Natural killer cell (primary cell): ENCODE measurements around the gene KRTAP2-1. TPM values are rescaled to one million over a fixed set of nuclear protein-coding genes. Genes with fewer than 3 reads are reported as not detected.

Experiments
- ATAC-seq, 3 donors: fragments of 150-1000 bp in 2 of 3; fragments of 200-7000 bp in 1 of 3; cut with Tn5 transposase; 1 replicate in 1 of 3; 2 replicates in 2 of 3; pipeline ENCODE4 v1.10.0; 2021; ENCODE audit warnings: mild to moderate bottlenecking in 2 of 3, moderate library complexity in 2 of 3
- DNase-seq, 2 donors: peaks; one replicate each; pipeline versions ENCODE4 v3.0.0 to v3.0.0-alpha.2; 2013 to 2021; ENCODE audit warnings: mixed read lengths in 1 of 2
- H3K27ac ChIP-seq: one replicate; pipeline ENCODE4 v1.5.1; 2013; ENCODE audit warnings: mild to moderate bottlenecking, low read length
- H3K27me3 ChIP-seq: one replicate; pipeline ENCODE4 v1.6.1; 2013; ENCODE audit warnings: low read length; ENCODE audit not compliant: control insufficient read depth, insufficient read depth
- H3K36me3 ChIP-seq: one replicate; pipeline ENCODE4 v1.6.1; 2013; ENCODE audit warnings: low read length; ENCODE audit not compliant: control insufficient read depth, insufficient read depth
- H3K4me1 ChIP-seq: one replicate; pipeline ENCODE4 v1.6.1; 2013; ENCODE audit warnings: low read length; ENCODE audit not compliant: control insufficient read depth, insufficient read depth
- H3K4me3 ChIP-seq: one replicate; pipeline ENCODE4 v1.5.1; 2013; ENCODE audit warnings: low read length
- H3K9me3 ChIP-seq: one replicate; pipeline ENCODE4 v1.6.1; 2013; ENCODE audit warnings: low read length; ENCODE audit not compliant: control insufficient read depth, insufficient read depth
- H3K27ac Mint-ChIP-seq, 2 donors: one replicate each; pipeline ENCODE4 v1.8.0; 2022; ENCODE audit warnings: mild to moderate bottlenecking in 2 of 2, mixed read lengths in 2 of 2, moderate library complexity in 1 of 2
- H3K27me3 Mint-ChIP-seq, 2 donors: one replicate each; pipeline ENCODE4 v1.8.0; 2022; ENCODE audit warnings: low read depth in 2 of 2, mixed read lengths in 2 of 2
- H3K36me3 Mint-ChIP-seq: one replicate; pipeline ENCODE4 v1.8.0; 2022; ENCODE audit warnings: mixed read lengths
- H3K4me1 Mint-ChIP-seq, 2 donors: one replicate each; pipeline ENCODE4 v1.8.0; 2022; ENCODE audit warnings: mixed read lengths in 2 of 2
- H3K4me3 Mint-ChIP-seq: one replicate; pipeline ENCODE4 v1.8.0; 2022; ENCODE audit warnings: mild to moderate bottlenecking, moderate library complexity, mixed read lengths
- H3K9me3 Mint-ChIP-seq, 2 donors: one replicate each; pipeline ENCODE4 v1.8.0; 2022; ENCODE audit warnings: mixed read lengths in 2 of 2
- CTCF ChIP-seq: fragments of 200-600 bp; IDR thresholded peaks from one replicate; pipeline ENCODE4 v1.8.0; 2022; ENCODE audit warnings: antibody characterized with exemption
- WGBS: methylation state at CpG from one replicate; pipeline ENCODE4 v1.1.7; 2013; ENCODE audit warnings: missing lambda C conversion rate; ENCODE audit not compliant: insufficient coverage; 5-methylcytosine and 5-hydroxymethylcytosine counted together
- intact Hi-C: fragments of 100-400 bp; cut with micrococcal nuclease; formaldehyde crosslinking; loops from one replicate; pipeline ENCODE4 v1.14.2; 2022
- total RNA-seq, 4 donors: library from RNA; stranded (reverse); fragments of 120-200 nt in 1 of 4; gene quantifications; one replicate each; pipeline versions ENCODE4 v1.2.3 to v1.2.4, GENCODE V29; 2013 to 2022

KRTAP2-1 gene
- total RNA-seq, 3 donors from 2014 or later (not counting 1 experiment from before 2014, with no cell fraction given): not detected

GRCh38 chr17:41020336-41020735 is 26.8 kb downstream of the KRTAP2-1 start:
- TF ChIP-seq CTCF: no peak
- Histone ChIP-seq H3K36me3 (no peaks in the 10 kb centered on the region), H3K9me3 (no peaks in the 10 kb centered on the region), H3K27me3 (no peaks in the 10 kb centered on the region), H3K4me3 (no peak overlapping the region), H3K27ac (no peak overlapping the region), H3K4me1 (no peaks in the 10 kb centered on the region)
- Mint-ChIP-seq H3K27ac (no peak overlapping the region), H3K36me3 (no peaks in the 10 kb centered on the region), H3K27me3 (peaks cover 20 to 24% of the 10 kb centered on the region in 2 donors), H3K4me1 (no peaks in the 10 kb centered on the region), H3K4me3 (no peak overlapping the region), H3K9me3 (no peaks in the 10 kb centered on the region)
- DNase-seq: no peak
- intact Hi-C loops: no loop called here
- no peak for ATAC-seq

DNA sequence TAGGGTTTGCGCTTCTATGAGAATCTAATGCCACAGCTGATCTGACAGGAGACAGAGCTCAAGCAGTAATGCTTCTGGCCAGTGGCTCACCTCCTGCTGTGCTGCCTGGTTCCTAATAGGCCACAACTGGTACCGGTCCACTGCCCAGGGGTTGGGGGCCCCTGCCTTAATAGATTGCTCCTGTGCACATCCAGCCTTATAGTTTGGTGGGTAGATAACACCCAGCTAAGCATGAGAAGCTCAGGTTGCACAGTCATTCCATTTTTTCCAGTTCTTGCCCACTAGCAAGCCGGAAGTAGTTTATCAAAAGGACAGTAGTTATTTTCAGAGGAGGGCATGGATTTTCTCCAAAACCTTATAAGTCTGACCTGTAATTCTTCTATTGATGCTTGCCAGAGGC is 27.7 kb downstream of the KRTAP2-1 start:
- DNase-seq (no peak), ATAC-seq (no peak)
- H3K27me3 Mint-ChIP-seq: peaks cover 16 to 22% of the 10 kb centered on the region in 2 donors
- no peaks in the 10 kb centered on the region for H3K9me3 Mint-ChIP-seq
- Histone ChIP-seq H3K4me1 (no peaks in the 10 kb centered on the region), H3K4me3 (no peak overlapping the region), H3K27ac (no peak overlapping the region), H3K27me3 (no peaks in the 10 kb centered on the region), H3K9me3 (no peaks in the 10 kb centered on the region), H3K36me3 (no peaks in the 10 kb centered on the region)
- H3K4me3 Mint-ChIP-seq: no peak overlapping the region
- 96% methylated on average over 3 of the region's 3 CpGs for whole genome bisulfite sequencing
- H3K36me3 Mint-ChIP-seq: no peaks in the 10 kb centered on the region
- H3K4me1 Mint-ChIP-seq: no peaks in the 10 kb centered on the region
- intact Hi-C loops: no loop called here
- H3K27ac Mint-ChIP-seq: no peak overlapping the region
- TF ChIP-seq CTCF: no peak

DNA sequence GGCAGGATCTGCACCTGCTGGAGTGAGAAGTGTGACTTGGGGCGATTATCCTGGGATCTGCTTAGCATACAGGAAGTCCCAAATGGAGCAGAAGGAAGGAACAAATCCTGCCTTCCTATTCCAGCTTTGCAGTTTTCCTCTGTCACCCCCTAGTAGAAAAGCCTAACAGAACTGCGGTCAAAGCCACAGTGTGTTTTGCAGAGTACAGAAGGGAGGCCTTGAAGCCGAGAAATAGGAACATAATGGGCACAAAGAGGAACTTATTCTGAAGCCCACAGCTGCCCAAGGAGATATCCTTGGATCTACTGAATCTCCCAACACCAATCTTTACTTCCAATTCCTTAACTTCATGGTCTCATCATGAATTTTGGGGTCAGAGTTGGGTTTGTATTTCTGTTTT is 28.6 kb downstream of the KRTAP2-1 start:
- DNase-seq (no peak), ATAC-seq (no peak)
- intact Hi-C loops: no loop called here
- Histone ChIP-seq H3K27me3 (no peaks in the 10 kb centered on the region), H3K9me3 (no peaks in the 10 kb centered on the region), H3K4me3 (no peak overlapping the region), H3K27ac (no peak overlapping the region), H3K4me1 (no peaks in the 10 kb centered on the region), H3K36me3 (no peaks in the 10 kb centered on the region)
- no peak overlapping the region for H3K4me3 Mint-ChIP-seq
- no peak for TF ChIP-seq CTCF
- 59% methylated on average over 3 of the region's 3 CpGs for WGBS
- H3K27me3 Mint-ChIP-seq: peaks cover 16 to 18% of the 10 kb centered on the region in 2 donors
- no peaks in the 10 kb centered on the region for H3K36me3 Mint-ChIP-seq
- no peaks in the 10 kb centered on the region for H3K9me3 Mint-ChIP-seq
- no peak overlapping the region for H3K27ac Mint-ChIP-seq
- no peaks in the 10 kb centered on the region for H3K4me1 Mint-ChIP-seq

DNA sequence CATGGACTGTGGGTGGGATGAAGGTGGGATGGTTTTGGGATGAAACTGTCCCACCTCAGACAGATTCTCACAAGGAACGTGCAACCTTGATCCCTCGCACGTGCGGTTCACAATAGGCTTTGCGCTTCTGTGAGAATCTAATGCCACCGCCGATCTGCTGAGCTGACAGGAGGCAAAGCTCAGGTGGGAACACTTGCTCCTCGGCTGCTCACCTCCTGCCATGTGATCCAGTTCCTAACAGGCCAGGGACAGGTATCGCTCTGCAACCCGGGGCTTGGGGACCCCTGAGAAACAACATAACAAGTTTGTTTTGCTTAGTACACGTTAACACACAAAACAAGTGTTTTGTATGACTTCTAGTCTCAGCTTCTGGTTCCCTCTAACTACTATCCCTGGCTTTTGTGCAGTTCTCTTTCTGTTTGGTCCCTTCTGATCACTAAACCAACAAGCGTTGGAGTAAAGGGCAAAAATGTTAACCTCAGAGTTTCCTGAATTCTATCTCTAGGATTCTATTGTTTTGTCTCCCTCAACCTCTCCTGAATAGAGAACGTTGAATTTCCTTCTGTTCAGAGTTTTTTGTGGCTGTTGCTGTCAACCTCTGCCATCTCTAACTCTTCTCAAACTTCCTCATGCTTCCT is 30.4 kb downstream of the KRTAP2-1 start:
- H3K4me3 ChIP-seq: no peak overlapping the region
- Mint-ChIP-seq H3K9me3 (no peaks in the 10 kb centered on the region), H3K36me3 (no peaks in the 10 kb centered on the region), H3K27ac (no peak overlapping the region), H3K4me3 (no peak overlapping the region), H3K4me1 (no peaks in the 10 kb centered on the region), H3K27me3 (peaks cover 13 to 17% of the 10 kb centered on the region in 2 donors)
- DNase-seq (no peak), ATAC-seq (no peak)
- no peak overlapping the region for H3K27ac ChIP-seq
- H3K9me3 ChIP-seq: no peaks in the 10 kb centered on the region
- TF ChIP-seq CTCF: no peak
- no peaks in the 10 kb centered on the region for H3K4me1 ChIP-seq
- H3K36me3 ChIP-seq: no peaks in the 10 kb centered on the region
- no peaks in the 10 kb centered on the region for H3K27me3 ChIP-seq
- intact Hi-C loops: no loop called here
- 83% methylated on average over 13 of the region's 13 CpGs for WGBS
